Keratinocyte (primary cell): ENCODE data around the gene OPN5. TPM values are rescaled to one million over a fixed set of nuclear protein-coding genes. Genes with fewer than 3 reads are reported as not detected.

Experiments
- DNase-seq: peaks from one replicate; pipeline ENCODE4 v3.0.0-alpha.2; 2011; ENCODE audit warnings: low read depth, missing footprints, low spot score
- FAIRE-seq: peaks from 2 replicates; lab custom pipeline; 2011; peaks lifted over from hg19 to GRCh38; lab: Jason Lieb, UNC
- H2AFZ ChIP-seq: 2 replicates; pipeline ENCODE4 v1.6.0; 2012; ENCODE audit warnings: low read length, control low read depth, inconsistent platforms; ENCODE audit not compliant: control insufficient read depth
- H3K27ac ChIP-seq: 2 replicates; pipeline ENCODE4 v1.5.1; 2011; ENCODE audit warnings: low read length; ENCODE audit not compliant: control insufficient read depth, insufficient read depth
- H3K27me3 ChIP-seq: 3 replicates; pipeline ENCODE4 v1.6.0; 2011; ENCODE audit warnings: low read length; ENCODE audit not compliant: control insufficient read depth, insufficient read depth; ENCODE audit errors: extremely low read depth
- H3K36me3 ChIP-seq, 2 experiments: 2 replicates in 1 of 2; 3 replicates in 1 of 2; pipeline ENCODE4 v1.5.1; 2011; ENCODE audit warnings: low read length in 2 of 2, mild to moderate bottlenecking in 1 of 2; ENCODE audit not compliant: control insufficient read depth in 2 of 2, insufficient read depth in 2 of 2; ENCODE audit errors: extremely low read depth in 1 of 2
- H3K4me1 ChIP-seq: 3 replicates; pipeline ENCODE4 v1.5.1; 2011; ENCODE audit warnings: low read length; ENCODE audit not compliant: control insufficient read depth, insufficient read depth; ENCODE audit errors: extremely low read depth
- H3K4me2 ChIP-seq: 3 replicates; pipeline ENCODE4 v1.6.0; 2011; ENCODE audit warnings: low read depth, low read length; ENCODE audit not compliant: control insufficient read depth, insufficient read depth; ENCODE audit errors: extremely low read depth
- H3K4me3 ChIP-seq, 3 experiments: fragments of 200-600 bp in 1 of 3; sonication (generic) in 1 of 3; 2 replicates in 2 of 3; 3 replicates in 1 of 3; pipeline ENCODE4 v1.5.1; 2011 to 2016; ENCODE audit warnings: low read length in 3 of 3, mild to moderate bottlenecking in 3 of 3, control low read depth in 2 of 3, inconsistent platforms in 1 of 3, low read depth in 1 of 3, mixed read lengths in 1 of 3, mixed run types in 1 of 3, moderate library complexity in 1 of 3; ENCODE audit not compliant: control insufficient read depth in 2 of 3, insufficient read depth in 2 of 3; ENCODE audit errors: extremely low read depth in 1 of 3
- H3K79me2 ChIP-seq: 2 replicates; pipeline ENCODE4 v1.6.0; 2012; ENCODE audit warnings: low read length; ENCODE audit not compliant: control insufficient read depth, insufficient read depth
- H3K9ac ChIP-seq: 3 replicates; pipeline ENCODE4 v1.6.0; 2011; ENCODE audit warnings: low read length; ENCODE audit not compliant: control insufficient read depth, insufficient read depth; ENCODE audit errors: extremely low read depth
- H3K9me1 ChIP-seq: 3 replicates; pipeline ENCODE4 v1.6.0; 2011; ENCODE audit warnings: low read length; ENCODE audit not compliant: control insufficient read depth, insufficient read depth; ENCODE audit errors: extremely low read depth
- H3K9me3 ChIP-seq: 2 replicates; pipeline ENCODE4 v1.5.1; 2012; ENCODE audit warnings: low read depth, low read length; ENCODE audit not compliant: control insufficient read depth
- H4K20me1 ChIP-seq: 3 replicates; pipeline ENCODE4 v1.6.0; 2011; ENCODE audit warnings: low read length; ENCODE audit not compliant: control insufficient read depth, insufficient read depth; ENCODE audit errors: extremely low read depth
- CTCF ChIP-seq, 3 experiments: IDR thresholded peaks in 1 of 3; conservative IDR thresholded peaks in 1 of 3; optimal IDR thresholded peaks in 1 of 3; 2 replicates in 2 of 3; 3 replicates in 1 of 3; pipeline versions ENCODE3 to v1.5.1; 2011; ENCODE audit warnings: low read length in 3 of 3, mild to moderate bottlenecking in 3 of 3, moderate library complexity in 2 of 3, control low read depth in 1 of 3, inconsistent platforms in 1 of 3; ENCODE audit not compliant: insufficient read depth in 2 of 3; ENCODE audit errors: extremely low read depth in 1 of 3
- EZH2 ChIP-seq: IDR thresholded peaks from one replicate; pipeline ENCODE4 v1.6.1; 2012; ENCODE audit warnings: inconsistent platforms, mild to moderate bottlenecking, low read length, moderate library complexity
- dilution Hi-C: fragments of 300-500 bp; cut with MboI; formaldehyde crosslinking; loops from one replicate; pipeline ENCODE4 v1.7.0; 2020; ENCODE audit warnings: low sequenced_read_pairs; ENCODE audit not compliant: extremely low pct_ligation_motif_present
- polyA plus RNA-seq, 5 experiments: library from polyadenylated mRNA; depleted of rRNA in 3 of 5; stranded (reverse) in 3 of 5; stranded (forward) in 1 of 5; unstranded in 1 of 5; fragments of >200 nt; gene quantifications; 1 replicate in 1 of 5; 2 replicates in 3 of 5; 3 replicates in 1 of 5; pipeline versions ENCODE4 v1.2.1 to v1.2.3, GENCODE V29; 2011 to 2012; ENCODE audit warnings: missing spikeins in 2 of 5, low read depth in 1 of 5, low replicate concordance in 1 of 5

The OPN5 gene
- polyA plus RNA-seq, 1 donor (not counting 4 experiments of a cell fraction or from before 2014, with no cell fraction given), result not detected

GRCh38 chr6:47846752-47847151 is 64.9 kb downstream of the OPN5 start:
- H3K9me1 ChIP-seq, result no peaks in the 10 kb centered on the region
- FAIRE-seq, result no peak

GRCh38 chr6:47851091-47851490 is 69.3 kb downstream of the OPN5 start:
- H2AFZ ChIP-seq, result no peak overlapping the region
- H3K79me2 ChIP-seq, result no peaks in the 10 kb centered on the region
- no peaks in the 10 kb centered on the region for H3K9me1 ChIP-seq
- H3K9ac ChIP-seq, result no peak overlapping the region
- no peak for FAIRE-seq
- H3K4me2 ChIP-seq, result no peak overlapping the region
- dilution Hi-C loops, result no loop called here
- no peaks in the 10 kb centered on the region for H3K36me3 ChIP-seq
- H3K9me3 ChIP-seq, result no peaks in the 10 kb centered on the region
- H3K4me1 ChIP-seq, result peaks cover 23% of the 10 kb centered on the region
- no peak for DNase-seq
- H4K20me1 ChIP-seq, result no peaks in the 10 kb centered on the region
- TF ChIP-seq CTCF (optimal IDR thresholded peaks at IDR 0.05 in 1 of 3, IDR thresholded peaks at IDR 0.05 in 1 of 3, conservative IDR thresholded peaks at IDR 0.05 in 1 of 3; ENCODE audit: extremely low read depth in 1 of 3, insufficient read depth in 2 of 3, low read length in 3 of 3) (no peak), EZH2 (no peak)
- no peaks in the 10 kb centered on the region for H3K27me3 ChIP-seq
- H3K4me3 ChIP-seq, result no peak overlapping the region
- H3K27ac ChIP-seq, result no peak overlapping the region

More at GRCh38 chr6:47846752-47847151, 64.9 kb downstream of the OPN5 start:
- no peaks in the 10 kb centered on the region for H4K20me1 ChIP-seq
- dilution Hi-C loops, result no loop called here
- H3K27ac ChIP-seq, result no peak overlapping the region
- H3K4me3 ChIP-seq, result no peak overlapping the region
- no peak for DNase-seq
- H2AFZ ChIP-seq, result no peak overlapping the region
- TF ChIP-seq EZH2 (no peak), CTCF (optimal IDR thresholded peaks at IDR 0.05 in 1 of 3, IDR thresholded peaks at IDR 0.05 in 1 of 3, conservative IDR thresholded peaks at IDR 0.05 in 1 of 3; ENCODE audit: extremely low read depth in 1 of 3, insufficient read depth in 2 of 3, low read length in 3 of 3) (no peak)
- H3K9me3 ChIP-seq, result no peaks in the 10 kb centered on the region
- no peaks in the 10 kb centered on the region for H3K36me3 ChIP-seq
- H3K4me2 ChIP-seq, result no peak overlapping the region
- H3K27me3 ChIP-seq, result no peaks in the 10 kb centered on the region
- H3K9ac ChIP-seq, result no peak overlapping the region
- H3K4me1 ChIP-seq, result no peaks in the 10 kb centered on the region
- no peaks in the 10 kb centered on the region for H3K79me2 ChIP-seq
